GM23338 (cell line): Measurements from ENCODE around the gene ANXA6. TPM values are rescaled to one million over a fixed set of nuclear protein-coding genes. Genes with fewer than 3 reads are reported as not detected.

ENCODE experiments used
- ATAC-seq: fragments of 200-7000 bp; cut with Tn5 transposase; 3 replicates; pipeline ENCODE4 v1.9.1; 2020
- DNase-seq: peaks from one replicate; pipeline ENCODE4 v3.0.0-alpha.2; 2015; ENCODE audit warnings: low spot score
- H2AFZ ChIP-seq: fragments of 200-600 bp; sonication (generic); 2 replicates; pipeline ENCODE4 v1.8.0; 2016; ENCODE audit warnings: antibody characterized with exemption, mild to moderate bottlenecking, moderate library complexity
- H3F3A ChIP-seq: fragments of 200-600 bp; sonication (generic); replicated peaks from 2 replicates; pipeline ENCODE4 v1.8.0; 2017; ENCODE audit warnings: antibody characterized with exemption, mixed run types, low read depth
- H3K27ac ChIP-seq: fragments of 200-600 bp; sonication (generic); 2 replicates; pipeline ENCODE4 v1.6.1; 2016; ENCODE audit warnings: low read depth
- H3K27me3 ChIP-seq: fragments of 200-600 bp; sonication (generic); 2 replicates; pipeline ENCODE4 v1.8.0; 2016; ENCODE audit warnings: mild to moderate bottlenecking, mixed run types, moderate library complexity; ENCODE audit not compliant: insufficient read depth
- H3K36me3 ChIP-seq: fragments of 200-600 bp; sonication (generic); 2 replicates; pipeline ENCODE4 v1.8.0; 2016; ENCODE audit warnings: mild to moderate bottlenecking; ENCODE audit not compliant: insufficient read depth
- H3K4me1 ChIP-seq: fragments of 200-600 bp; sonication (generic); 2 replicates; pipeline ENCODE4 v1.8.0; 2016; ENCODE audit warnings: mild to moderate bottlenecking, moderate library complexity; ENCODE audit not compliant: insufficient read depth
- H3K4me2 ChIP-seq: fragments of 200-600 bp; sonication (generic); 2 replicates; pipeline ENCODE4 v1.7.1; 2017; ENCODE audit warnings: mixed run types
- H3K4me3 ChIP-seq: fragments of 200-600 bp; sonication (generic); 2 replicates; pipeline ENCODE4 v1.6.1; 2016; ENCODE audit warnings: mixed run types
- H3K79me2 ChIP-seq: fragments of 200-600 bp; sonication (generic); replicated peaks from 2 replicates; pipeline ENCODE4 v1.8.0; 2017; ENCODE audit warnings: mild to moderate bottlenecking; ENCODE audit not compliant: insufficient read depth
- H3K9me2 ChIP-seq: fragments of 200-600 bp; sonication (generic); 2 replicates; pipeline ENCODE4 v1.8.0; 2017; ENCODE audit not compliant: insufficient read depth
- H4K20me1 ChIP-seq: fragments of 200-600 bp; sonication (generic); replicated peaks from 2 replicates; pipeline ENCODE4 v1.8.0; 2017; ENCODE audit warnings: mild to moderate bottlenecking; ENCODE audit not compliant: insufficient read depth
- H3K27ac Mint-ChIP-seq: 2 replicates; pipeline ENCODE4 v1.8.0; 2020; ENCODE audit warnings: inconsistent platforms, mild to moderate bottlenecking, moderate library complexity, mixed read lengths
- H3K27me3 Mint-ChIP-seq: 3 replicates; pipeline ENCODE4 v1.8.0; 2022; ENCODE audit warnings: low read depth, mild to moderate bottlenecking, moderate library complexity, mixed read lengths, inconsistent platforms; ENCODE audit not compliant: insufficient read depth, poor library complexity
- H3K36me3 Mint-ChIP-seq: 3 replicates; pipeline ENCODE4 v1.8.0; 2021; ENCODE audit warnings: low read depth, mild to moderate bottlenecking, inconsistent platforms, moderate library complexity, mixed read lengths
- H3K4me1 Mint-ChIP-seq: 3 replicates; pipeline ENCODE4 v1.8.0; 2020; ENCODE audit warnings: mild to moderate bottlenecking, inconsistent platforms, mixed read lengths
- H3K4me3 Mint-ChIP-seq: 3 replicates; pipeline ENCODE4 v1.8.0; 2021; ENCODE audit warnings: moderate library complexity, mild to moderate bottlenecking, inconsistent platforms, mixed read lengths
- H3K9me3 Mint-ChIP-seq: 3 replicates; pipeline ENCODE4 v1.8.0; 2020; ENCODE audit warnings: moderate library complexity, mild to moderate bottlenecking, inconsistent platforms, mixed read lengths
- CREB1 ChIP-seq: fragments of 250-450 bp; sonication (Bioruptor Pico); IDR thresholded peaks from 2 replicates; pipeline ENCODE4 v1.5.0; 2020; ENCODE audit warnings: low read depth, mild to moderate bottlenecking, moderate library complexity
- EZH2 ChIP-seq: fragments of 200-600 bp; sonication (generic); IDR thresholded peaks from one replicate; pipeline ENCODE4 v1.8.0; 2017; ENCODE audit warnings: antibody characterized with exemption, mild to moderate bottlenecking, low read depth; ENCODE audit not compliant: unreplicated experiment
- EZH2phosphoT487 ChIP-seq: fragments of 200-600 bp; sonication (generic); IDR thresholded peaks from one replicate; pipeline ENCODE4 v1.8.1; 2018; ENCODE audit warnings: antibody characterized with exemption; ENCODE audit not compliant: unreplicated experiment
- STAT1 ChIP-seq: IDR thresholded peaks from one replicate; pipeline ENCODE4 v1.6.1; 2016; ENCODE audit warnings: antibody characterized with exemption; ENCODE audit not compliant: unreplicated experiment
- ZNF331 ChIP-seq: fragments of 250-450 bp; sonication (Bioruptor Pico); IDR thresholded peaks from 2 replicates; pipeline ENCODE4 v1.5.0; 2020; ENCODE audit warnings: low read depth, mild to moderate bottlenecking, moderate library complexity
- polyA plus RNA-seq: library from polyadenylated mRNA; unstranded; fragments of >200 nt; fragmentation: Nextera tagmentation; extraction: Ambion mirVana; gene quantifications from 2 replicates; pipeline ENCODE4 v1.2.1, GENCODE V29; 2016
- total RNA-seq: library from RNA; depleted of rRNA; stranded (reverse); fragments of >200 nt; shearing (Covaris generic); gene quantifications from 2 replicates; pipeline ENCODE4 v1.2.3, GENCODE V29; 2014
- TF ChIP-seq, protein P1 (sequence below): fragments of 250-450 bp; sonication (Bioruptor Pico); IDR thresholded peaks from 2 replicates; pipeline ENCODE4 v1.5.0; 2020; ENCODE audit warnings: mild to moderate bottlenecking, moderate library complexity
- TF ChIP-seq, protein P2 (sequence below): IDR thresholded peaks from 2 replicates; pipeline ENCODE4 v1.6.1; 2016; ENCODE audit warnings: antibody characterized with exemption
- TF ChIP-seq, protein P3 (sequence below), 2 experiments: fragments of 200-600 bp in 1 of 2; sonication (generic) in 1 of 2; conservative IDR thresholded peaks; 2 replicates each; pipeline versions ENCODE4 v1.5.1 to v1.6.1; 2016 to 2017; ENCODE audit warnings: antibody characterized with exemption in 2 of 2, low read depth in 2 of 2, mild to moderate bottlenecking in 2 of 2, moderate library complexity in 1 of 2

The ANXA6 gene
- total and polyA plus RNA-seq, 2 experiments from 2014 or later, result 26.5 to 110 TPM

DNA sequence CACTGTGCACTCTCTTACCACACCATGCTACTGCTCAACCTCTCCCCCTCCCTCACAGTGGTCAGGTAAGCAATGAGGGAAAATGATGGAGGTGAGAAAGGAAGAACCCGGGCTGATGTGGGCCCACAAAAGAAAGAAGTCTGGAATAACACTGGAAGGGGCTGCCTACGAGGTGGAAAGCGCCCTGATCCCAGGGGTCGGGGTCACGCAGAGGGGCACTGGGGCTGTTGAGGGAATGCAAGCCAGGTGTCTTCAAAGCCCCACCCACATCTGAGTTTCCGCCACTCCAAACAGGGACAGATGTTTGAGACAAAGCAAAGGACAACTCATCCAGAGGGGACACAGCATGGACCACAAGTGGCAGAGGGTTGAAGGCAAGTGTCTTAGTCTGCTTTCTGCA, 81.0 kb downstream of the ANXA6 start (continued):
- TF ChIP-seq, protein P1, sequence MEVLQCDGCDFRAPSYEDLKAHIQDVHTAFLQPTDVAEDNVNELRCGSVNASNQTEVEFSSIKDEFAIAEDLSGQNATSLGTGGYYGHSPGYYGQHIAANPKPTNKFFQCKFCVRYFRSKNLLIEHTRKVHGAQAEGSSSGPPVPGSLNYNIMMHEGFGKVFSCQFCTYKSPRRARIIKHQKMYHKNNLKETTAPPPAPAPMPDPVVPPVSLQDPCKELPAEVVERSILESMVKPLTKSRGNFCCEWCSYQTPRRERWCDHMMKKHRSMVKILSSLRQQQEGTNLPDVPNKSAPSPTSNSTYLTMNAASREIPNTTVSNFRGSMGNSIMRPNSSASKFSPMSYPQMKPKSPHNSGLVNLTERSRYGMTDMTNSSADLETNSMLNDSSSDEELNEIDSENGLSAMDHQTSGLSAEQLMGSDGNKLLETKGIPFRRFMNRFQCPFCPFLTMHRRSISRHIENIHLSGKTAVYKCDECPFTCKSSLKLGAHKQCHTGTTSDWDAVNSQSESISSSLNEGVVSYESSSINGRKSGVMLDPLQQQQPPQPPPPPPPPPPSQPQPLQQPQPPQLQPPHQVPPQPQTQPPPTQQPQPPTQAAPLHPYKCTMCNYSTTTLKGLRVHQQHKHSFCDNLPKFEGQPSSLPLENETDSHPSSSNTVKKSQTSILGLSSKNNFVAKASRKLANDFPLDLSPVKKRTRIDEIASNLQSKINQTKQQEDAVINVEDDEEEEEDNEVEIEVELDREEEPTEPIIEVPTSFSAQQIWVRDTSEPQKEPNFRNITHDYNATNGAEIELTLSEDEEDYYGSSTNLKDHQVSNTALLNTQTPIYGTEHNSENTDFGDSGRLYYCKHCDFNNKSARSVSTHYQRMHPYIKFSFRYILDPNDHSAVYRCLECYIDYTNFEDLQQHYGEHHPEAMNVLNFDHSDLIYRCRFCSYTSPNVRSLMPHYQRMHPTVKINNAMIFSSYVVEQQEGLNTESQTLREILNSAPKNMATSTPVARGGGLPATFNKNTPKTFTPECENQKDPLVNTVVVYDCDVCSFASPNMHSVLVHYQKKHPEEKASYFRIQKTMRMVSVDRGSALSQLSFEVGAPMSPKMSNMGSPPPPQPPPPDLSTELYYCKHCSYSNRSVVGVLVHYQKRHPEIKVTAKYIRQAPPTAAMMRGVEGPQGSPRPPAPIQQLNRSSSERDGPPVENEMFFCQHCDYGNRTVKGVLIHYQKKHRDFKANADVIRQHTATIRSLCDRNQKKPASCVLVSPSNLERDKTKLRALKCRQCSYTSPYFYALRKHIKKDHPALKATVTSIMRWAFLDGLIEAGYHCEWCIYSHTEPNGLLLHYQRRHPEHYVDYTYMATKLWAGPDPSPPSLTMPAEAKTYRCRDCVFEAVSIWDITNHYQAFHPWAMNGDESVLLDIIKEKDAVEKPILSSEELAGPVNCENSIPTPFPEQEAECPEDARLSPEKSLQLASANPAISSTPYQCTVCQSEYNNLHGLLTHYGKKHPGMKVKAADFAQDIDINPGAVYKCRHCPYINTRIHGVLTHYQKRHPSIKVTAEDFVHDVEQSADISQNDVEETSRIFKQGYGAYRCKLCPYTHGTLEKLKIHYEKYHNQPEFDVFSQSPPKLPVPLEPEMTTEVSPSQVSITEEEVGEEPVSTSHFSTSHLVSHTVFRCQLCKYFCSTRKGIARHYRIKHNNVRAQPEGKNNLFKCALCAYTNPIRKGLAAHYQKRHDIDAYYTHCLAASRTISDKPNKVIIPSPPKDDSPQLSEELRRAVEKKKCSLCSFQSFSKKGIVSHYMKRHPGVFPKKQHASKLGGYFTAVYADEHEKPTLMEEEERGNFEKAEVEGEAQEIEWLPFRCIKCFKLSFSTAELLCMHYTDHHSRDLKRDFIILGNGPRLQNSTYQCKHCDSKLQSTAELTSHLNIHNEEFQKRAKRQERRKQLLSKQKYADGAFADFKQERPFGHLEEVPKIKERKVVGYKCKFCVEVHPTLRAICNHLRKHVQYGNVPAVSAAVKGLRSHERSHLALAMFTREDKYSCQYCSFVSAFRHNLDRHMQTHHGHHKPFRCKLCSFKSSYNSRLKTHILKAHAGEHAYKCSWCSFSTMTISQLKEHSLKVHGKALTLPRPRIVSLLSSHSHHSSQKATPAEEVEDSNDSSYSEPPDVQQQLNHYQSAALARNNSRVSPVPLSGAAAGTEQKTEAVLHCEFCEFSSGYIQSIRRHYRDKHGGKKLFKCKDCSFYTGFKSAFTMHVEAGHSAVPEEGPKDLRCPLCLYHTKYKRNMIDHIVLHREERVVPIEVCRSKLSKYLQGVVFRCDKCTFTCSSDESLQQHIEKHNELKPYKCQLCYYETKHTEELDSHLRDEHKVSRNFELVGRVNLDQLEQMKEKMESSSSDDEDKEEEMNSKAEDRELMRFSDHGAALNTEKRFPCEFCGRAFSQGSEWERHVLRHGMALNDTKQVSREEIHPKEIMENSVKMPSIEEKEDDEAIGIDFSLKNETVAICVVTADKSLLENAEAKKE (CRISPR knock-in tag), result no peak
- TF ChIP-seq, protein P2, sequence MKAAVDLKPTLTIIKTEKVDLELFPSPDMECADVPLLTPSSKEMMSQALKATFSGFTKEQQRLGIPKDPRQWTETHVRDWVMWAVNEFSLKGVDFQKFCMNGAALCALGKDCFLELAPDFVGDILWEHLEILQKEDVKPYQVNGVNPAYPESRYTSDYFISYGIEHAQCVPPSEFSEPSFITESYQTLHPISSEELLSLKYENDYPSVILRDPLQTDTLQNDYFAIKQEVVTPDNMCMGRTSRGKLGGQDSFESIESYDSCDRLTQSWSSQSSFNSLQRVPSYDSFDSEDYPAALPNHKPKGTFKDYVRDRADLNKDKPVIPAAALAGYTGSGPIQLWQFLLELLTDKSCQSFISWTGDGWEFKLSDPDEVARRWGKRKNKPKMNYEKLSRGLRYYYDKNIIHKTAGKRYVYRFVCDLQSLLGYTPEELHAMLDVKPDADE, result no peak

DNA sequence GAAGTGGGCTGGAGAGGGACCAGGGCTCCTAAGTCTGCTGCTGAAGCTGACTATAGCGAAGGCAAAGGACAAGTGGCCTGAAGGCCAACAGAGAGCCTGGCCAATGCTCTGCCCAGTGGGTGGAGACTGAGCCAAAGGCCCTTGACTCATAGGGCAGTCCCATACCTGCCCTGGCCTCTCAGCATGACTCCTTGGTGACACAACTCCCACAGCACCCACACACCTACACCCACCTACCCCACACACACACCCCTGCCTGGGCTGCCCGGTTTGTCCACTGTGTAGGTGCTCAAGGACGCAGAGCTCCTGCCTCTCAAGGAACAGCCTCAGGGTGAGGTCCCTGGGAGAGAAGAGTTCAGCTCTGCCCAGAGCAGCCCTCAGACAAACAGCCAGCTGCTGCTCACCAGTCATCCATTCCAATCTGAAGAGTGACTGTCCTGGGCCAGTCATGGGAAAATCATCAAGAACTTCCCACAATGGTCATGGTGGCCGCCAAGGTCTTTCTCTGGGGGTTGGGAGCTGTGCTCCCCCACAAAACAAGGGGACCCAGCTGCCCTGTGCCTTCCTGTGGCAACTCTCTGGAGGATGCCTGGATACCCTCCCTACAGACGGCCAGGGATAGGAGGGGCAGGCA, 81.8 kb downstream of the ANXA6 start:
- Mint-ChIP-seq H3K27ac (no peak overlapping the region), H3K4me3 (no peak overlapping the region)
- no peak for TF ChIP-seq STAT1
- TF ChIP-seq ZNF331 (CRISPR knock-in tag), result no peak
- no peak for TF ChIP-seq EZH2
- TF ChIP-seq, protein P3, sequence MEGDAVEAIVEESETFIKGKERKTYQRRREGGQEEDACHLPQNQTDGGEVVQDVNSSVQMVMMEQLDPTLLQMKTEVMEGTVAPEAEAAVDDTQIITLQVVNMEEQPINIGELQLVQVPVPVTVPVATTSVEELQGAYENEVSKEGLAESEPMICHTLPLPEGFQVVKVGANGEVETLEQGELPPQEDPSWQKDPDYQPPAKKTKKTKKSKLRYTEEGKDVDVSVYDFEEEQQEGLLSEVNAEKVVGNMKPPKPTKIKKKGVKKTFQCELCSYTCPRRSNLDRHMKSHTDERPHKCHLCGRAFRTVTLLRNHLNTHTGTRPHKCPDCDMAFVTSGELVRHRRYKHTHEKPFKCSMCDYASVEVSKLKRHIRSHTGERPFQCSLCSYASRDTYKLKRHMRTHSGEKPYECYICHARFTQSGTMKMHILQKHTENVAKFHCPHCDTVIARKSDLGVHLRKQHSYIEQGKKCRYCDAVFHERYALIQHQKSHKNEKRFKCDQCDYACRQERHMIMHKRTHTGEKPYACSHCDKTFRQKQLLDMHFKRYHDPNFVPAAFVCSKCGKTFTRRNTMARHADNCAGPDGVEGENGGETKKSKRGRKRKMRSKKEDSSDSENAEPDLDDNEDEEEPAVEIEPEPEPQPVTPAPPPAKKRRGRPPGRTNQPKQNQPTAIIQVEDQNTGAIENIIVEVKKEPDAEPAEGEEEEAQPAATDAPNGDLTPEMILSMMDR (conservative IDR thresholded peaks at IDR 0.05; ENCODE audit: low read depth in 2 of 2), result no peak
- TF ChIP-seq CREB1 (CRISPR knock-in tag), result no peak
- no peak for TF ChIP-seq EZH2phosphoT487
- TF ChIP-seq, protein P2, result no peak

More for the DNA sequence above, 81.8 kb downstream of the ANXA6 start:
- Histone ChIP-seq H3F3A (peaks cover 3% of the 10 kb centered on the region; the same call in 1 of the 2 replicates), H4K20me1 (peaks cover 18% of the 10 kb centered on the region), H2AFZ (no peak overlapping the region), H3K27me3 (0 out of 2 replicates have a peak, but pooled peaks cover 3% of the 10 kb centered on the region), H3K36me3 (no peaks in the 10 kb centered on the region), H3K9me2 (no peaks in the 10 kb centered on the region), H3K4me1 (peaks cover 10% of the 10 kb centered on the region), H3K4me3 (no peak overlapping the region), H3K27ac (no peak overlapping the region), H3K4me2 (no peak overlapping the region), H3K79me2 (peaks cover 27% of the 10 kb centered on the region)
- peaks cover 14% of the 10 kb centered on the region for H3K27me3 Mint-ChIP-seq
- no peaks in the 10 kb centered on the region for H3K9me3 Mint-ChIP-seq
- no peaks in the 10 kb centered on the region for H3K36me3 Mint-ChIP-seq
- ATAC-seq, result no peak
- no peak for DNase-seq
- H3K4me1 Mint-ChIP-seq, result peaks cover 9% of the 10 kb centered on the region
